ENCODE data around the gene COX4I2. TPM values are rescaled to one million over a fixed set of nuclear protein-coding genes. Genes with fewer than 3 reads are reported as not detected.

COX4I2 gene
- total and polyA plus RNA-seq, 2 of the 8 experiments (the other 6 are each of a cell fraction or from before 2014, with no cell fraction given) = 0.26 TPM; not detected in 1

- no peak overlapping the region for H2BK12ac ChIP-seq (ENCODE audit: low read depth, low read length)
- no peak overlapping the region for H3K23ac ChIP-seq (ENCODE audit: insufficient read length)
- no peak overlapping the region for H2BK20ac ChIP-seq (ENCODE audit: low read length)
- H3K27ac ChIP-seq (ENCODE audit: low read depth, low read length) = no peak overlapping the region
- ChIA-PET POLR2A (ENCODE audit: partially characterized antibody) (interaction anchor here (1.6 to 1.8 kb wide), 2 partner anchors 9 to 11 kb away, joined by 7 read pairs; no protein-coding TSS in a partner anchor), CTCF (ENCODE audit: partially characterized antibody) (interaction anchor here (0.6 to 9.3 kb wide), 5 partner anchors 9 to 159 kb away, joined by 4 to 52 read pairs (median 9); partner anchors contain the start of gene HM13)
- H3K18ac ChIP-seq (ENCODE audit: extremely low read depth, low read length) = no peak overlapping the region
- H3K14ac ChIP-seq (ENCODE audit: insufficient read length) = no peak overlapping the region
- peaks cover 3% of the 10 kb centered on the region; the same call in 1 of the 2 replicates for H3K79me1 ChIP-seq (ENCODE audit: low read depth, low read length)
- no peak overlapping the region for H3K4ac ChIP-seq (replicated peaks; ENCODE audit: insufficient read length, low read depth, low read length)
- H3K23me2 ChIP-seq (ENCODE audit: low read depth, low read length) = no peaks in the 10 kb centered on the region
- H3K4me2 ChIP-seq (ENCODE audit: insufficient read depth in 1 of 2, low read depth in 2 of 2, low read length in 2 of 2) = no peak overlapping the region
- H2BK15ac ChIP-seq (ENCODE audit: low read length) = no peak overlapping the region
- H3K4me3 ChIP-seq (ENCODE audit: extremely low read depth in 1 of 4, insufficient read depth in 2 of 4, low read depth in 3 of 4, low read length in 4 of 4) = no peak overlapping the region
- H3K56ac ChIP-seq (replicated peaks; ENCODE audit: insufficient read length, low read depth, low read length) = no peak overlapping the region
- H2BK120ac ChIP-seq (replicated peaks; ENCODE audit: low read depth, low read length) = no peak overlapping the region
- H3K27me3 ChIP-seq (replicated peaks in 1 of 4; ENCODE audit: control insufficient read depth in 3 of 4, extremely low read depth in 1 of 4, insufficient read depth in 3 of 4, low read length in 3 of 4) = no peaks in the 10 kb centered on the region
- DNase-seq (ENCODE audit: low read depth in 1 of 2, low spot score in 2 of 2) (no peak), FAIRE-seq (no peak)
- no peak overlapping the region for H4K91ac ChIP-seq (replicated peaks; ENCODE audit: insufficient read length, low read length)
- H3K79me2 ChIP-seq (ENCODE audit: control insufficient read depth in 1 of 2, insufficient read depth in 2 of 2, low read length in 2 of 2) = peaks cover 0 to 2% of the 10 kb centered on the region in 2 experiments; a peak in 1 of 4 replicates
- H4K5ac ChIP-seq (ENCODE audit: insufficient read length, low read depth, low read length) = no peak overlapping the region
- no peak overlapping the region for H2AK5ac ChIP-seq (ENCODE audit: low read depth, low read length)
- H3K36me3 ChIP-seq (ENCODE audit: control insufficient read depth in 2 of 4, insufficient read depth in 4 of 4, low read length in 3 of 4) = peaks cover 0 to 2% (median 0%) of the 10 kb centered on the region in 4 experiments; a peak in 3 of 8 replicates
- H4K20me1 ChIP-seq (replicated peaks in 1 of 2; ENCODE audit: control insufficient read depth in 1 of 2, insufficient read depth in 2 of 2, low read length in 2 of 2) = peaks cover 0 to 3% of the 10 kb centered on the region in 2 experiments
- no peak overlapping the region for H2BK5ac ChIP-seq (ENCODE audit: low read depth, low read length)
- H3K9ac ChIP-seq (replicated peaks in 1 of 4; ENCODE audit: extremely low read depth in 1 of 4, low read depth in 3 of 4, low read length in 3 of 4) = no peak overlapping the region
- peaks cover 0 to 4% (median 0%) of the 10 kb centered on the region in 4 experiments; a peak in 2 of 7 replicates for H3K4me1 ChIP-seq (replicated peaks in 1 of 4; ENCODE audit: control insufficient read depth in 3 of 4, insufficient read depth in 4 of 4, low read length in 3 of 4)
- H2AFZ ChIP-seq (ENCODE audit: low read length) = no peak overlapping the region
- H4K8ac ChIP-seq (ENCODE audit: extremely low read depth, insufficient read depth, low read length) = no peak overlapping the region
- H3K9me3 ChIP-seq (ENCODE audit: insufficient read depth in 2 of 2, low read depth in 1 of 2, low read length in 1 of 2) = no peaks in the 10 kb centered on the region
- TF ChIP-seq HDAC2 (IDR thresholded peaks at IDR 0.05; ENCODE audit: borderline replicate concordance in 1 of 2, low read depth in 2 of 2, low read length in 2 of 2) (no peak), EP300 (IDR thresholded peaks at IDR 0.05; ENCODE audit: borderline replicate concordance in 1 of 2, low read depth in 2 of 2, low read length in 2 of 2) (no peak), E2F6 (IDR thresholded peaks at IDR 0.05) (no peak), FOSL1 (IDR thresholded peaks at IDR 0.05; ENCODE audit: insufficient read depth, low read depth, low read length) (no peak), YY1 (IDR thresholded peaks at IDR 0.05; ENCODE audit: low read depth, low read length) (no peak), POLR2A (IDR thresholded peaks at IDR 0.05; ENCODE audit: control extremely low read depth in 1 of 2, low read depth in 2 of 2, low read length in 2 of 2) (no peak), SIN3A (conservative IDR thresholded peaks at IDR 0.05 in 1 of 2, IDR thresholded peaks at IDR 0.05 in 1 of 2; ENCODE audit: low read depth in 1 of 2, low read length in 2 of 2) (no peak), NANOG (IDR thresholded peaks at IDR 0.05; ENCODE audit: insufficient read depth, low read depth, low read length, poor library complexity, severe bottlenecking) (no peak), TEAD4 (IDR thresholded peaks at IDR 0.05; ENCODE audit: low read depth, low read length) (no peak), POLR2AphosphoS5 (IDR thresholded peaks at IDR 0.05; ENCODE audit: low read depth, low read length) (no peak), CHD1 (IDR thresholded peaks at IDR 0.05; ENCODE audit: low read depth, low read length) (no peak)
- TF ChIP-seq, protein P1, sequence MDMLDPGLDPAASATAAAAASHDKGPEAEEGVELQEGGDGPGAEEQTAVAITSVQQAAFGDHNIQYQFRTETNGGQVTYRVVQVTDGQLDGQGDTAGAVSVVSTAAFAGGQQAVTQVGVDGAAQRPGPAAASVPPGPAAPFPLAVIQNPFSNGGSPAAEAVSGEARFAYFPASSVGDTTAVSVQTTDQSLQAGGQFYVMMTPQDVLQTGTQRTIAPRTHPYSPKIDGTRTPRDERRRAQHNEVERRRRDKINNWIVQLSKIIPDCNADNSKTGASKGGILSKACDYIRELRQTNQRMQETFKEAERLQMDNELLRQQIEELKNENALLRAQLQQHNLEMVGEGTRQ (IDR thresholded peaks at IDR 0.05; ENCODE audit: low read length) = no peak
Observed at GRCh38 chr20:31673435-31673834, 35.7 kb downstream of the COX4I2 start.

Measured in H1 (cell line).